GM23338 (cell line): ENCODE measurements around the gene ZG16B. TPM values are rescaled to one million over a fixed set of nuclear protein-coding genes. Genes with fewer than 3 reads are reported as not detected.

Experiments
- ATAC-seq: fragments of 200-7000 bp; cut with Tn5 transposase; 3 replicates; pipeline ENCODE4 v1.9.1; 2020
- DNase-seq: peaks from one replicate; pipeline ENCODE4 v3.0.0-alpha.2; 2015; ENCODE audit warnings: low spot score
- H2AFZ ChIP-seq: fragments of 200-600 bp; sonication (generic); 2 replicates; pipeline ENCODE4 v1.8.0; 2016; ENCODE audit warnings: antibody characterized with exemption, mild to moderate bottlenecking, moderate library complexity
- H3F3A ChIP-seq: fragments of 200-600 bp; sonication (generic); replicated peaks from 2 replicates; pipeline ENCODE4 v1.8.0; 2017; ENCODE audit warnings: antibody characterized with exemption, mixed run types, low read depth
- H3K27ac ChIP-seq: fragments of 200-600 bp; sonication (generic); 2 replicates; pipeline ENCODE4 v1.6.1; 2016; ENCODE audit warnings: low read depth
- H3K27me3 ChIP-seq: fragments of 200-600 bp; sonication (generic); 2 replicates; pipeline ENCODE4 v1.8.0; 2016; ENCODE audit warnings: mild to moderate bottlenecking, mixed run types, moderate library complexity; ENCODE audit not compliant: insufficient read depth
- H3K36me3 ChIP-seq: fragments of 200-600 bp; sonication (generic); 2 replicates; pipeline ENCODE4 v1.8.0; 2016; ENCODE audit warnings: mild to moderate bottlenecking; ENCODE audit not compliant: insufficient read depth
- H3K4me1 ChIP-seq: fragments of 200-600 bp; sonication (generic); 2 replicates; pipeline ENCODE4 v1.8.0; 2016; ENCODE audit warnings: mild to moderate bottlenecking, moderate library complexity; ENCODE audit not compliant: insufficient read depth
- H3K4me2 ChIP-seq: fragments of 200-600 bp; sonication (generic); 2 replicates; pipeline ENCODE4 v1.7.1; 2017; ENCODE audit warnings: mixed run types
- H3K4me3 ChIP-seq: fragments of 200-600 bp; sonication (generic); 2 replicates; pipeline ENCODE4 v1.6.1; 2016; ENCODE audit warnings: mixed run types
- H3K79me2 ChIP-seq: fragments of 200-600 bp; sonication (generic); replicated peaks from 2 replicates; pipeline ENCODE4 v1.8.0; 2017; ENCODE audit warnings: mild to moderate bottlenecking; ENCODE audit not compliant: insufficient read depth
- H3K9me2 ChIP-seq: fragments of 200-600 bp; sonication (generic); 2 replicates; pipeline ENCODE4 v1.8.0; 2017; ENCODE audit not compliant: insufficient read depth
- H4K20me1 ChIP-seq: fragments of 200-600 bp; sonication (generic); replicated peaks from 2 replicates; pipeline ENCODE4 v1.8.0; 2017; ENCODE audit warnings: mild to moderate bottlenecking; ENCODE audit not compliant: insufficient read depth
- H3K27ac Mint-ChIP-seq: 2 replicates; pipeline ENCODE4 v1.8.0; 2020; ENCODE audit warnings: inconsistent platforms, mild to moderate bottlenecking, moderate library complexity, mixed read lengths
- H3K27me3 Mint-ChIP-seq: 3 replicates; pipeline ENCODE4 v1.8.0; 2022; ENCODE audit warnings: low read depth, mild to moderate bottlenecking, moderate library complexity, mixed read lengths, inconsistent platforms; ENCODE audit not compliant: insufficient read depth, poor library complexity
- H3K36me3 Mint-ChIP-seq: 3 replicates; pipeline ENCODE4 v1.8.0; 2021; ENCODE audit warnings: low read depth, mild to moderate bottlenecking, inconsistent platforms, moderate library complexity, mixed read lengths
- H3K4me1 Mint-ChIP-seq: 3 replicates; pipeline ENCODE4 v1.8.0; 2020; ENCODE audit warnings: mild to moderate bottlenecking, inconsistent platforms, mixed read lengths
- H3K4me3 Mint-ChIP-seq: 3 replicates; pipeline ENCODE4 v1.8.0; 2021; ENCODE audit warnings: moderate library complexity, mild to moderate bottlenecking, inconsistent platforms, mixed read lengths
- H3K9me3 Mint-ChIP-seq: 3 replicates; pipeline ENCODE4 v1.8.0; 2020; ENCODE audit warnings: moderate library complexity, mild to moderate bottlenecking, inconsistent platforms, mixed read lengths
- CREB1 ChIP-seq: fragments of 250-450 bp; sonication (Bioruptor Pico); IDR thresholded peaks from 2 replicates; pipeline ENCODE4 v1.5.0; 2020; ENCODE audit warnings: low read depth, mild to moderate bottlenecking, moderate library complexity
- EZH2 ChIP-seq: fragments of 200-600 bp; sonication (generic); IDR thresholded peaks from one replicate; pipeline ENCODE4 v1.8.0; 2017; ENCODE audit warnings: antibody characterized with exemption, mild to moderate bottlenecking, low read depth; ENCODE audit not compliant: unreplicated experiment
- EZH2phosphoT487 ChIP-seq: fragments of 200-600 bp; sonication (generic); IDR thresholded peaks from one replicate; pipeline ENCODE4 v1.8.1; 2018; ENCODE audit warnings: antibody characterized with exemption; ENCODE audit not compliant: unreplicated experiment
- JUNB ChIP-seq: IDR thresholded peaks from one replicate; pipeline ENCODE4 v1.6.1; 2016; ENCODE audit warnings: antibody characterized with exemption; ENCODE audit not compliant: unreplicated experiment
- NANOG ChIP-seq: IDR thresholded peaks from 2 replicates; pipeline ENCODE4 v1.6.1; 2016; ENCODE audit warnings: antibody characterized with exemption, borderline replicate concordance
- POLR2AphosphoS5 ChIP-seq: IDR thresholded peaks from 2 replicates; pipeline ENCODE4 v1.6.1; 2016; ENCODE audit warnings: antibody characterized with exemption, low read depth
- STAT1 ChIP-seq: IDR thresholded peaks from one replicate; pipeline ENCODE4 v1.6.1; 2016; ENCODE audit warnings: antibody characterized with exemption; ENCODE audit not compliant: unreplicated experiment
- ZNF114 ChIP-seq: fragments of 250-450 bp; sonication (Bioruptor Pico); IDR thresholded peaks from 2 replicates; pipeline ENCODE4 v1.5.0; 2020; ENCODE audit warnings: mild to moderate bottlenecking, moderate library complexity
- ZNF331 ChIP-seq: fragments of 250-450 bp; sonication (Bioruptor Pico); IDR thresholded peaks from 2 replicates; pipeline ENCODE4 v1.5.0; 2020; ENCODE audit warnings: low read depth, mild to moderate bottlenecking, moderate library complexity
- polyA plus RNA-seq: library from polyadenylated mRNA; unstranded; fragments of >200 nt; fragmentation: Nextera tagmentation; extraction: Ambion mirVana; gene quantifications from 2 replicates; pipeline ENCODE4 v1.2.1, GENCODE V29; 2016
- total RNA-seq: library from RNA; depleted of rRNA; stranded (reverse); fragments of >200 nt; shearing (Covaris generic); gene quantifications from 2 replicates; pipeline ENCODE4 v1.2.3, GENCODE V29; 2014
- TF ChIP-seq, protein P1 (sequence below): fragments of 250-450 bp; sonication (Bioruptor Pico); IDR thresholded peaks from 2 replicates; pipeline ENCODE4 v1.5.0; 2020; ENCODE audit warnings: mild to moderate bottlenecking, moderate library complexity
- TF ChIP-seq, protein P2 (sequence below), 2 experiments: fragments of 200-600 bp in 1 of 2; sonication (generic) in 1 of 2; conservative IDR thresholded peaks; 2 replicates each; pipeline versions ENCODE4 v1.5.1 to v1.6.1; 2016 to 2017; ENCODE audit warnings: antibody characterized with exemption in 2 of 2, low read depth in 2 of 2, mild to moderate bottlenecking in 2 of 2, moderate library complexity in 1 of 2
- TF ChIP-seq, protein P3 (sequence below): IDR thresholded peaks from 2 replicates; pipeline ENCODE4 v1.6.1; 2016; ENCODE audit warnings: antibody characterized with exemption

The ZG16B gene
- total and polyA plus RNA-seq, 2 experiments from 2014 or later: not detected

DNA sequence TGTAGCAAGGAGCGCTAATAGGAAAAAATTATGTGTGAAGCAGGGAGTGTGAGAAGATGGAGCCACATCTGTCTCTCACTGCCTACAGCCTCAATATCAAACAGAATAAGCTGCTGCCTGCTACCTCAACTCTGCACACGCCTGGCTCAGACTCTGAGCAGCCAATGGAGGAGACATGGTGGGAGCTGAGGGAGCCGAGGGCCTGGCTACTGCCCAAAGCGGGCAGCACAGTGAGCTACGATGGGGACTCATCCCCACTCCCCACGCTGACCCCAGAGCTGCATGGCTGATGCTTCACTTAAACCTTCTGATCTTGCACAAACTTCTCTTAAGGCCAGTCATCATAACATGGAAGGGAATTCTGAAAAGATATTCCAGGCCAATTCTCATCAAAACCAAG lies 41.8 kb downstream of the ZG16B start:
- H3K4me3 Mint-ChIP-seq: no peak overlapping the region
- peaks cover 10% of the 10 kb centered on the region; the same call in 1 of the 2 replicates for H3K4me1 ChIP-seq
- H3K9me3 Mint-ChIP-seq: no peaks in the 10 kb centered on the region; the same call in 2 of the 3 replicates
- TF ChIP-seq, protein P1, sequence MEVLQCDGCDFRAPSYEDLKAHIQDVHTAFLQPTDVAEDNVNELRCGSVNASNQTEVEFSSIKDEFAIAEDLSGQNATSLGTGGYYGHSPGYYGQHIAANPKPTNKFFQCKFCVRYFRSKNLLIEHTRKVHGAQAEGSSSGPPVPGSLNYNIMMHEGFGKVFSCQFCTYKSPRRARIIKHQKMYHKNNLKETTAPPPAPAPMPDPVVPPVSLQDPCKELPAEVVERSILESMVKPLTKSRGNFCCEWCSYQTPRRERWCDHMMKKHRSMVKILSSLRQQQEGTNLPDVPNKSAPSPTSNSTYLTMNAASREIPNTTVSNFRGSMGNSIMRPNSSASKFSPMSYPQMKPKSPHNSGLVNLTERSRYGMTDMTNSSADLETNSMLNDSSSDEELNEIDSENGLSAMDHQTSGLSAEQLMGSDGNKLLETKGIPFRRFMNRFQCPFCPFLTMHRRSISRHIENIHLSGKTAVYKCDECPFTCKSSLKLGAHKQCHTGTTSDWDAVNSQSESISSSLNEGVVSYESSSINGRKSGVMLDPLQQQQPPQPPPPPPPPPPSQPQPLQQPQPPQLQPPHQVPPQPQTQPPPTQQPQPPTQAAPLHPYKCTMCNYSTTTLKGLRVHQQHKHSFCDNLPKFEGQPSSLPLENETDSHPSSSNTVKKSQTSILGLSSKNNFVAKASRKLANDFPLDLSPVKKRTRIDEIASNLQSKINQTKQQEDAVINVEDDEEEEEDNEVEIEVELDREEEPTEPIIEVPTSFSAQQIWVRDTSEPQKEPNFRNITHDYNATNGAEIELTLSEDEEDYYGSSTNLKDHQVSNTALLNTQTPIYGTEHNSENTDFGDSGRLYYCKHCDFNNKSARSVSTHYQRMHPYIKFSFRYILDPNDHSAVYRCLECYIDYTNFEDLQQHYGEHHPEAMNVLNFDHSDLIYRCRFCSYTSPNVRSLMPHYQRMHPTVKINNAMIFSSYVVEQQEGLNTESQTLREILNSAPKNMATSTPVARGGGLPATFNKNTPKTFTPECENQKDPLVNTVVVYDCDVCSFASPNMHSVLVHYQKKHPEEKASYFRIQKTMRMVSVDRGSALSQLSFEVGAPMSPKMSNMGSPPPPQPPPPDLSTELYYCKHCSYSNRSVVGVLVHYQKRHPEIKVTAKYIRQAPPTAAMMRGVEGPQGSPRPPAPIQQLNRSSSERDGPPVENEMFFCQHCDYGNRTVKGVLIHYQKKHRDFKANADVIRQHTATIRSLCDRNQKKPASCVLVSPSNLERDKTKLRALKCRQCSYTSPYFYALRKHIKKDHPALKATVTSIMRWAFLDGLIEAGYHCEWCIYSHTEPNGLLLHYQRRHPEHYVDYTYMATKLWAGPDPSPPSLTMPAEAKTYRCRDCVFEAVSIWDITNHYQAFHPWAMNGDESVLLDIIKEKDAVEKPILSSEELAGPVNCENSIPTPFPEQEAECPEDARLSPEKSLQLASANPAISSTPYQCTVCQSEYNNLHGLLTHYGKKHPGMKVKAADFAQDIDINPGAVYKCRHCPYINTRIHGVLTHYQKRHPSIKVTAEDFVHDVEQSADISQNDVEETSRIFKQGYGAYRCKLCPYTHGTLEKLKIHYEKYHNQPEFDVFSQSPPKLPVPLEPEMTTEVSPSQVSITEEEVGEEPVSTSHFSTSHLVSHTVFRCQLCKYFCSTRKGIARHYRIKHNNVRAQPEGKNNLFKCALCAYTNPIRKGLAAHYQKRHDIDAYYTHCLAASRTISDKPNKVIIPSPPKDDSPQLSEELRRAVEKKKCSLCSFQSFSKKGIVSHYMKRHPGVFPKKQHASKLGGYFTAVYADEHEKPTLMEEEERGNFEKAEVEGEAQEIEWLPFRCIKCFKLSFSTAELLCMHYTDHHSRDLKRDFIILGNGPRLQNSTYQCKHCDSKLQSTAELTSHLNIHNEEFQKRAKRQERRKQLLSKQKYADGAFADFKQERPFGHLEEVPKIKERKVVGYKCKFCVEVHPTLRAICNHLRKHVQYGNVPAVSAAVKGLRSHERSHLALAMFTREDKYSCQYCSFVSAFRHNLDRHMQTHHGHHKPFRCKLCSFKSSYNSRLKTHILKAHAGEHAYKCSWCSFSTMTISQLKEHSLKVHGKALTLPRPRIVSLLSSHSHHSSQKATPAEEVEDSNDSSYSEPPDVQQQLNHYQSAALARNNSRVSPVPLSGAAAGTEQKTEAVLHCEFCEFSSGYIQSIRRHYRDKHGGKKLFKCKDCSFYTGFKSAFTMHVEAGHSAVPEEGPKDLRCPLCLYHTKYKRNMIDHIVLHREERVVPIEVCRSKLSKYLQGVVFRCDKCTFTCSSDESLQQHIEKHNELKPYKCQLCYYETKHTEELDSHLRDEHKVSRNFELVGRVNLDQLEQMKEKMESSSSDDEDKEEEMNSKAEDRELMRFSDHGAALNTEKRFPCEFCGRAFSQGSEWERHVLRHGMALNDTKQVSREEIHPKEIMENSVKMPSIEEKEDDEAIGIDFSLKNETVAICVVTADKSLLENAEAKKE (CRISPR knock-in tag): no peak
- TF ChIP-seq, protein P2, sequence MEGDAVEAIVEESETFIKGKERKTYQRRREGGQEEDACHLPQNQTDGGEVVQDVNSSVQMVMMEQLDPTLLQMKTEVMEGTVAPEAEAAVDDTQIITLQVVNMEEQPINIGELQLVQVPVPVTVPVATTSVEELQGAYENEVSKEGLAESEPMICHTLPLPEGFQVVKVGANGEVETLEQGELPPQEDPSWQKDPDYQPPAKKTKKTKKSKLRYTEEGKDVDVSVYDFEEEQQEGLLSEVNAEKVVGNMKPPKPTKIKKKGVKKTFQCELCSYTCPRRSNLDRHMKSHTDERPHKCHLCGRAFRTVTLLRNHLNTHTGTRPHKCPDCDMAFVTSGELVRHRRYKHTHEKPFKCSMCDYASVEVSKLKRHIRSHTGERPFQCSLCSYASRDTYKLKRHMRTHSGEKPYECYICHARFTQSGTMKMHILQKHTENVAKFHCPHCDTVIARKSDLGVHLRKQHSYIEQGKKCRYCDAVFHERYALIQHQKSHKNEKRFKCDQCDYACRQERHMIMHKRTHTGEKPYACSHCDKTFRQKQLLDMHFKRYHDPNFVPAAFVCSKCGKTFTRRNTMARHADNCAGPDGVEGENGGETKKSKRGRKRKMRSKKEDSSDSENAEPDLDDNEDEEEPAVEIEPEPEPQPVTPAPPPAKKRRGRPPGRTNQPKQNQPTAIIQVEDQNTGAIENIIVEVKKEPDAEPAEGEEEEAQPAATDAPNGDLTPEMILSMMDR (conservative IDR thresholded peaks at IDR 0.05; ENCODE audit: low read depth in 2 of 2): no peak
- TF ChIP-seq CREB1 (no peak), EZH2phosphoT487 (no peak), EZH2 (no peak), JUNB (no peak), STAT1 (no peak), ZNF114 (CRISPR knock-in tag) (no peak), ZNF331 (no peak), NANOG (no peak), POLR2AphosphoS5 (no peak)
- TF ChIP-seq, protein P3, sequence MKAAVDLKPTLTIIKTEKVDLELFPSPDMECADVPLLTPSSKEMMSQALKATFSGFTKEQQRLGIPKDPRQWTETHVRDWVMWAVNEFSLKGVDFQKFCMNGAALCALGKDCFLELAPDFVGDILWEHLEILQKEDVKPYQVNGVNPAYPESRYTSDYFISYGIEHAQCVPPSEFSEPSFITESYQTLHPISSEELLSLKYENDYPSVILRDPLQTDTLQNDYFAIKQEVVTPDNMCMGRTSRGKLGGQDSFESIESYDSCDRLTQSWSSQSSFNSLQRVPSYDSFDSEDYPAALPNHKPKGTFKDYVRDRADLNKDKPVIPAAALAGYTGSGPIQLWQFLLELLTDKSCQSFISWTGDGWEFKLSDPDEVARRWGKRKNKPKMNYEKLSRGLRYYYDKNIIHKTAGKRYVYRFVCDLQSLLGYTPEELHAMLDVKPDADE: no peak
- no peak overlapping the region for H2AFZ ChIP-seq
- H3K27ac Mint-ChIP-seq: no peak overlapping the region
- H3K79me2 ChIP-seq: no peaks in the 10 kb centered on the region
- H3K9me2 ChIP-seq: no peaks in the 10 kb centered on the region; the same call in 1 of the 2 replicates
- no peak overlapping the region for H3K4me3 ChIP-seq
- H3K27ac ChIP-seq: no peak overlapping the region
- H3K27me3 ChIP-seq: peaks cover 24% of the 10 kb centered on the region
- H3K27me3 Mint-ChIP-seq: peaks cover 9% of the 10 kb centered on the region
- ATAC-seq (no peak), DNase-seq (no peak)
- 0 out of 2 replicates have a peak, but pooled peaks cover 2% of the 10 kb centered on the region for H3F3A ChIP-seq
- H3K4me1 Mint-ChIP-seq: peaks cover 2% of the 10 kb centered on the region; the same call in 1 of the 3 replicates
- no peaks in the 10 kb centered on the region for H4K20me1 ChIP-seq
- no peaks in the 10 kb centered on the region for H3K36me3 Mint-ChIP-seq
- no peak overlapping the region for H3K4me2 ChIP-seq
- no peaks in the 10 kb centered on the region for H3K36me3 ChIP-seq
